Astrocyte (in vitro differentiated cells and primary cell): ENCODE data around the gene TYMS.

Source experiments
- EZH2 ChIP-seq: IDR thresholded peaks from 2 replicates; pipeline ENCODE4 v1.6.1; 2012; ENCODE audit warnings: mild to moderate bottlenecking, low read length, inconsistent platforms; ENCODE audit not compliant: insufficient read depth
- TF ChIP-seq, protein P1 (sequence below): IDR thresholded peaks from 2 replicates; pipeline ENCODE4 v1.5.1; 2011; ENCODE audit warnings: low read depth, mild to moderate bottlenecking, inconsistent platforms, low read length, moderate library complexity; ENCODE audit not compliant: insufficient read depth

- TF ChIP-seq, protein P1, sequence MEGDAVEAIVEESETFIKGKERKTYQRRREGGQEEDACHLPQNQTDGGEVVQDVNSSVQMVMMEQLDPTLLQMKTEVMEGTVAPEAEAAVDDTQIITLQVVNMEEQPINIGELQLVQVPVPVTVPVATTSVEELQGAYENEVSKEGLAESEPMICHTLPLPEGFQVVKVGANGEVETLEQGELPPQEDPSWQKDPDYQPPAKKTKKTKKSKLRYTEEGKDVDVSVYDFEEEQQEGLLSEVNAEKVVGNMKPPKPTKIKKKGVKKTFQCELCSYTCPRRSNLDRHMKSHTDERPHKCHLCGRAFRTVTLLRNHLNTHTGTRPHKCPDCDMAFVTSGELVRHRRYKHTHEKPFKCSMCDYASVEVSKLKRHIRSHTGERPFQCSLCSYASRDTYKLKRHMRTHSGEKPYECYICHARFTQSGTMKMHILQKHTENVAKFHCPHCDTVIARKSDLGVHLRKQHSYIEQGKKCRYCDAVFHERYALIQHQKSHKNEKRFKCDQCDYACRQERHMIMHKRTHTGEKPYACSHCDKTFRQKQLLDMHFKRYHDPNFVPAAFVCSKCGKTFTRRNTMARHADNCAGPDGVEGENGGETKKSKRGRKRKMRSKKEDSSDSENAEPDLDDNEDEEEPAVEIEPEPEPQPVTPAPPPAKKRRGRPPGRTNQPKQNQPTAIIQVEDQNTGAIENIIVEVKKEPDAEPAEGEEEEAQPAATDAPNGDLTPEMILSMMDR: no peak
- TF ChIP-seq EZH2: no peak
These were observed 19.7 kb downstream of the TYMS start for GRCh38 chr18:677145-677544.
